RPMI7951 (cell line): Measurements from ENCODE around the gene THAP8. TPM values are rescaled to one million over a fixed set of nuclear protein-coding genes. Genes with fewer than 3 reads are reported as not detected.
A peak's percentile ranks its signal among the peaks of the same experiment; 100 is the strongest.

Experiments
- DNase-seq: peaks from one replicate; pipeline ENCODE4 v3.0.0-alpha.2; 2012; ENCODE audit warnings: low read depth
- total RNA-seq: library from RNA; depleted of rRNA; stranded (reverse); fragments of >200 nt; shearing (Covaris generic); gene quantifications from 2 replicates; pipeline ENCODE4 v1.2.3, GENCODE V29; 2014; rRNA removed

THAP8 gene
- total RNA-seq, 1 experiment from 2014 or later = 5.9 TPM

DNA sequence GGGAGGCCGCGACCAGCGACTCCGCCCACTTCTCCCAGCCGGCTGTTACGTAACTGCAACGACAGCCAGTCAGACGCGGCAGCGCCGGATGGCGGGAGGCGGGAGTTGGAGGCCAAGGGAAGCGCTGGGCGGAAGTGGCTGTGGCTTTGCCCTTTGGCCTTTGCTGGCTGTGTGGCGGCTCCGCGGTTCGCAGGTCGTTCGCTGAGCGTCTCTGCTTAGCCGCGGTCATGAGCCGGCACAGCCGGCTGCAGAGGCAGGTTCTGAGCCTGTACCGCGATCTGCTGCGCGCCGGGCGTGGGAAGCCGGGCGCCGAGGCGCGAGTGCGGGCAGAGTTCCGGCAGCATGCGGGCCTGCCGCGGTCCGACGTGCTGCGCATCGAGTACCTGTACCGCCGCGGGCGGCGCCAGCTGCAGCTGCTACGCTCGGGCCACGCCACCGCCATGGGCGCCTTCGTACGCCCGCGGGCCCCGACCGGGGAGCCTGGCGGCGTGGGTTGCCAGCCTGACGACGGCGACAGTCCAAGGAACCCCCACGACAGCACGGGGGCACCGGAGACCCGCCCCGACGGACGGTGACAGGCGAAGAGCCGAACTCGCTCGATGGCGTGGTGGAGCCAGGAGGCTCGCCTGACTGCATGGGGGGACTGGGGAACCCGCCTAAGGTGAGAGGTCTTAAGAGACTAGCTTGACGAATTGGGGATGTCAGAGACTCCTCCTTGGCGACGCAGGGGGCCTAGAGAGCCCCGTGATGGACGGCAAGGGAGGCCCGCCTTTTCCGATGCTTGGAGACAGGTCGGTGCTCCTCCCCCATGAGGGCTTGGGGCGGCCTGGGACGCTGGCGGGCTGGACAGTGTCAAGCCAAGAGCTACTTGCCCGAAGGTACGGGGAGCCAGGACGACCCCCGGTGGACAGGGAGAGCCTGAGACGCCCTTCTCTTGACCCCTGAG is 58.8 kb downstream of the THAP8 start, which contains the start of gene SDHAF1:
Gene SDHAF1, plus strand, starts transcription at position 141 of the 946 bp plus-strand sequence. Its CDS starts 87 bp downstream, at position 228.
- peak; percentile 94 for DNase-seq

DNA sequence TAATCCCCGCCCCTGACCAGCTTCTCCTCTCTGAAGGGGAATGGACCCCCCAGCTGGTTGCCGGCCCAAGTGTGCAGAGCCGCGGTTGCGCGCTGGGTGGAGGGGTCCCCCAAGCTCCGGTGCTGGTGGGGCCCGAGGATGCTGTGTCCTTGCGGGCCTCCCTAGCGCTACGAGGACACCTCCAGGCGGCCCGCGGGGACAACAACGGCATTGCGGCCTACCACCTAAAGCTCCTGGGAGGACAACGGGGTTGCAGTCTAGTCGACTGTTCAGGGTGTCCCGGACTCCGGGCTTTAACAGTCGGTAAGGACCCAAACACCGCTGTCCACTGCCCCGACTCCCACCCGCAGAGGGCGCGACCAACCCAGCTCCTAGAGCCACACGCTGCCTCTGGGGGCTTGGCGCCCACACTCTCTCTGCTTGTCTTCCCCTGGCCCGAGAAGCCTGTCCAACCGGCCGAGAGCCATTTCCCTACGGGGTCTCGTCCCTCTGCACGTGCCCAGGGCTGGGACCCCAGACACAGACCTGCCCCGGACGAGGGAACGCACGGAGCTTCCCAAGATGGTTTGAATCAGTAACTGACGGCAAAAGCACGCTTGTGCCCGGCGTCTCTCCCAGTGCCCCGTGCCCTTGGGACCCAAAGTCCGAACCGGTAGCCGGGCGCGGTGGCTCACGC is 60.0 kb downstream of the THAP8 start:
- peak; percentile 37 for DNase-seq

DNA sequence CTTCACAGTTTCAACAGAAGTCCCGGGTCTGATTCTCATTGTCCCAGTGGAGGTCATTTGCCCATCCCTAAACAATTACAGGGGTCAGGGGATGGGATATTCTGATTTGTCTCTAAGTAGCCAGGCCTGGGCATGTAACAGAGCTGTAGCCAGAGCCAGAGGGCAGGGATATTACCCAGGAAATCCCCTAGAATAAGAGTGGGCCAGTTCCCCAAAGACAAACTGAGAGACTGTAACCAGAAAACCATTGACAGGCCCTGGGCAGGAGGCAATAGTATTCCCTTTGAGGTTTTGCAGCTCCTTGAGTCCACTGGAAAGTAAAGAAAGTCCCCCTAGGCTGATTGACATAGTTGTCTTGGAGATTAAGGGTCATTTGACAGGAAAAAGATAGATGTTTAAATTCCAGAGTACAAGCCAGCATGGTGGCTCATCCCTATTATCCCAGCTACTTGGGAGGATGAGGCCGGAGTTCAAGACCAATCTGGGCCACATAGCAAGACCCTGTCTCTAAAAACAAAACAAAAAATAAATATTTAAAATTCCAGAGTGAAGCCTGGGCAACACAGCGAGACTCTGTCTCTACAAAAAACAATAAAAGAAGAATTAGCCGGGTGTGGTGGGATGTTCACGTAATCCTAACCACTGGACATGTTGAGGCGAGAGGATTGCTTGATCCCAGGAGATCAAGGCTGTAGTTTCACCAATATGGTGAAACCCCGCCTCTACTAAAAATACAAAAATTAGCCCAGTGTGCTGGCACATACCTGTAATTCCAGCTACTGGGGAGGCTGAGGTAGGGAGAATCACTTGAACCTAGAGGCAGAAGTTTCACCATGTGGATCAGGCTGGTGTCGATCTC is 60.9 kb downstream of the THAP8 start:
- no peak for DNase-seq

DNA sequence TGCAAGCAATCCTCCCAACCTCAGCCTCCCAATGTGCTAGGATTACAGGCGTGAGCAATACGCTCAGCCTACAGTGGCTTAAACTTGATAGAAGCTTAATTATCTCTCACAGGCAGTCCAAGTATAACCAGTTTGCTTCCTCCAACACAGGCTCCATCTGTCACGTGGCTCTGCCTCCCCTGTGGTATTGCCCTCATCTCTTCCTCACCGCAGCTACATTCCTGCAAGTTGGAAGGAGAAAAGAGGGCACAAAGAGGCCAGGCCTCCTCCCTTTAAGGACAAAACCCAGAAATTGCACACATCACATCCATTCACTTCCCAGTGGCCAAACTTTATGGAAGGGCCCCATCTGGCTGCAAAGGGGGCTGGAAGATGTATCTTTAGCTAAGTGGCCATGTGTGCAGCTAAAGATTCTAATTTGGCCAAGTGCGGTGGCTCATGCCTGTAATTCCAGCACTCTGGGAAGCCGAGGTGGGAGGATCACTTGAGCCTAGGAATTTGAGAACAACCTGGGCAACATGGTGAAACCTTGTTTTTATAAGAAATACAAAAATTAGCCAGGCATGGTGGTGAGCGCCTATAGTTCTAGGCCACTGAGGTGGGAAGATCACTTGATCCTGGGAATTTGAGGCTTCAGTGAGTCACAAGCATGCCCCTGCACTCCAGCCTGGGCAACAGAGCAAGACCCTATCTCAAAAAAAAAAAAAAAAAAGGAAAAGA is 62.2 kb downstream of the THAP8 start:
- DNase-seq = peak; percentile 65

- no peak for DNase-seq
Measured at GRCh38 chr19:35990771-35991730, 63.0 kb downstream of the THAP8 start.

- DNase-seq = no peak
Measured at GRCh38 chr19:35990156-35990555, 63.9 kb downstream of the THAP8 start.

GRCh38 chr19:35988824-35989223 is 65.3 kb downstream of the THAP8 start:
- no peak for DNase-seq

DNA sequence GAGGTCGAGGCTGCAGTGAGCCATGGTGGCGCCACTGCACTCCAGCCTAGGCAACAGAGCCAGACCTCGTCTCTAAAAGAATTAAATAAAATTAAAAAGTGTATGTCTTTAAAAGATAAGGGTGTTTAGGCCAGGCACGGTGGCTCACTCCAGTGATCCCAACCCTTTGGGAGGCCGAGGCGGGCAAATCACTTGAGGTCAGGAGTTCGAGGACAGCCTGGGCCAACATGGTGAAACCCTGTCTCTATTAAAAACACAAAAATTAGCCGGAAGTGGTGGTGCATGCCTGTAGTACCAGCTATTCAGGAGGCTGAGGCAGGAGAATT is 66.6 kb downstream of the THAP8 start:
- DNase-seq = no peak

DNA sequence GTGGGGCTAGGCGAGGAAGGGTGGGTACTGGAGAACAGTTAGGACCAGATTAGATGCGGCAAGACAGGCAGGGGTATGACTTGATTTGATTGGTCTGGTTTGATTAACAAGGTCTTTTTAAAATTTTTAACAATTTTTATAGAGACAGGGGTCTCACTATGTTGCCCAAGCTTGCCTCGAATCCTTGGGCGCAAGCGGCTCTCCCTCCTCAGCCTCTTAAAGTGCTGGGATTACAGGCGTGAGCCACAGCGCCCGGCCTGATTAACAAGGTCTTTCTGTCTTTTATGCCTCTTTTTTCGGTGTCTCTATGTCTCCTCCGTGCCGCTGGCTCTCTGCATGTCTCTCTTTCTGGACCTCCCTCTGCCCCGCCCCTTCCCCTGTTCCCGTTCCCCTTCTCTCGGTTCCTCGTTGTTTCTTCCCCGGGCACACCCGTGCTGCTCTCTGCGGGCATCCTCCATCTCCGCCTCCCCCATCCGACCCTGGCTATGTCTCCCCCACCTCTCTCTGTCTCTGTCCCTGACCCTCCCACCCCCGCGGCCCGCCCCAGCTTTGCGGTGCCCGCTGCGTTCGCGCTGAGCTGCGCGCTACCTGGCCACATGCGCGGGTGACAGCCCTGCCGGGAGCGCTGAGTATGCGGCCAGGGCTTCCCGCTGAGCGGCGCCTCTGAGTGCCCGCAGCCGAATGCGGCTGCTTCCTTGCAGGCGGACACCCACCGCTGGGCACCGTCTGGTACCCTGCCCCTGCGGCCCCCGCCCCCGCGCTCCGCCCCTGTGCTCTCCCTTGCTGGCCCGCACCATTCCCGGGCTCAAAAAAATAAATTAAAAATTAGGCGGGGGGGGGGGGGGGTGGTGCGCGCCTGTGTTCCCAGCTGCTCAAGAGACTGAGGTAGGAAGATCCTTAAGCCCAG is 67.2 kb downstream of the THAP8 start:
- DNase-seq = peak; percentile 24

DNA sequence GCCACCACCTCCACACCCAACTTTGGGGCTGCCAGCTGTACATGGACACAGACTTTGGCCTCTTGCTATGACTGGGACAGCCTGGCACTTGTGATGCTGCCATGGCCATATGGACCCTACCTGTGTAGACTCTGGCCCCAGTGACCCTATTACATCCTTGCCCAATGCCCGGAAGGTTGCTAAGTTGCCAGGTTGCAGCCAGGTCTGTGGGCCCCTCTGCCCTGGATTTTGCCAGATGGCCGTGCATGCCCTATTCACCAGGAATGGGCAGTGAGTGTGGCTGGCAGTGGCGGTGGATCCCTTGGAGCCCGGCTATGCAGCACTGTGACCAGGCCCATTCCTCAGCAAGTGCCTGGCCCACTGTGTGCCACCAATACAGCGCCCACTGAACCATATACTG is 68.0 kb downstream of the THAP8 start:
- no peak for DNase-seq

Other genes with a start within 250 kb of the THAP8 start
- gene PRODH2, start 241.4 kb downstream of the THAP8 start, total RNA-seq = not detected in 2 replicates
- not detected in 2 replicates for gene NPHS1, start 201.8 kb downstream of the THAP8 start, total RNA-seq
- 0.10 TPM in 1 of 2 replicates, not detected in the other for gene KIRREL2, start 197.4 kb downstream of the THAP8 start, total RNA-seq
- 15.3 and 18.9 TPM in 2 replicates for gene APLP1, start 185.7 kb downstream of the THAP8 start, total RNA-seq
- 3.7 and 7.1 TPM in 2 replicates for gene NFKBID, start 153.7 kb downstream of the THAP8 start, total RNA-seq
- 1.9 TPM in 1 of 2 replicates, not detected in the other for gene HCST, start 151.8 kb downstream of the THAP8 start, total RNA-seq
- not detected in 2 replicates for gene TYROBP, start 146.0 kb downstream of the THAP8 start, total RNA-seq
- gene LRFN3, start 117.9 kb downstream of the THAP8 start, total RNA-seq = 4.2 and 5.5 TPM in 2 replicates
- 25.8 and 34.0 TPM in 2 replicates for gene SDHAF1, start 59.1 kb downstream of the THAP8 start, total RNA-seq
- not detected in 2 replicates for gene SYNE4, start 45.5 kb downstream of the THAP8 start, total RNA-seq
- gene ALKBH6, start 40.1 kb downstream of the THAP8 start, total RNA-seq = 34.1 and 39.8 TPM in 2 replicates
- 1.7 and 2.0 TPM in 2 replicates for gene CLIP3, start 21.4 kb downstream of the THAP8 start, total RNA-seq
- gene WDR62, start 612 bp upstream of the THAP8 start, total RNA-seq = 16.1 and 17.0 TPM in 2 replicates
- gene OVOL3, start 56.9 kb upstream of the THAP8 start, total RNA-seq = not detected in 2 replicates
- gene POLR2I, start 60.6 kb upstream of the THAP8 start, total RNA-seq = 137 and 167 TPM in 2 replicates
- 317 and 522 TPM in 2 replicates for gene TBCB, start 61.2 kb upstream of the THAP8 start, total RNA-seq
- gene CAPNS1, start 85.8 kb upstream of the THAP8 start, total RNA-seq = 526 and 543 TPM in 2 replicates
- gene COX7A1, start 98.2 kb upstream of the THAP8 start, total RNA-seq = 6.1 and 7.0 TPM in 2 replicates
- gene ZNF565, start 160.4 kb upstream of the THAP8 start, total RNA-seq = 2.6 and 3.6 TPM in 2 replicates
- 103 and 114 TPM in 2 replicates for gene ZNF146, start 160.8 kb upstream of the THAP8 start, total RNA-seq